Neural progenitor cell (in vitro differentiated cells): ENCODE data around the gene PTPRC. TPM values are rescaled to one million over a fixed set of nuclear protein-coding genes. Genes with fewer than 3 reads are reported as not detected.

Experiments
- DNase-seq: peaks from one replicate; pipeline ENCODE4 v3.0.0-alpha.2; 2016; ENCODE audit warnings: low spot score
- H2AFZ ChIP-seq: fragments of 200-600 bp; sonication (generic); replicated peaks from 2 replicates; pipeline ENCODE4 v1.6.1; 2016; ENCODE audit warnings: antibody characterized with exemption
- H3F3A ChIP-seq: fragments of 200-600 bp; sonication (generic); 2 replicates; pipeline ENCODE4 v1.6.1; 2016; ENCODE audit warnings: antibody characterized with exemption, low read depth
- H3K27ac ChIP-seq: fragments of 200-600 bp; sonication (generic); 2 replicates; pipeline ENCODE4 v1.5.1; 2016; ENCODE audit warnings: mild to moderate bottlenecking
- H3K27me3 ChIP-seq: fragments of 200-600 bp; sonication (generic); 2 replicates; pipeline ENCODE4 v1.6.1; 2016; ENCODE audit warnings: mild to moderate bottlenecking, moderate library complexity
- H3K36me3 ChIP-seq: fragments of 200-600 bp; sonication (generic); 2 replicates; pipeline ENCODE4 v1.5.1; 2016
- H3K4me1 ChIP-seq: fragments of 200-600 bp; sonication (generic); 2 replicates; pipeline ENCODE4 v1.6.1; 2016; ENCODE audit warnings: mixed run types
- H3K4me2 ChIP-seq: fragments of 200-600 bp; sonication (generic); 2 replicates; pipeline ENCODE4 v1.6.1; 2016
- H3K4me3 ChIP-seq: fragments of 200-600 bp; sonication (generic); 2 replicates; pipeline ENCODE4 v1.5.1; 2016
- H3K79me2 ChIP-seq: fragments of 200-600 bp; sonication (generic); 2 replicates; pipeline ENCODE4 v1.6.1; 2016; ENCODE audit warnings: low read depth
- H3K9ac ChIP-seq: fragments of 200-600 bp; sonication (generic); 2 replicates; pipeline ENCODE4 v1.6.1; 2016
- H3K9me3 ChIP-seq: fragments of 200-600 bp; sonication (generic); 2 replicates; pipeline ENCODE4 v1.5.1; 2016; ENCODE audit warnings: low read depth
- H4K20me1 ChIP-seq: fragments of 200-600 bp; sonication (generic); 2 replicates; pipeline ENCODE4 v1.6.1; 2016; ENCODE audit warnings: low read depth
- H3K27ac Mint-ChIP-seq: 3 replicates; pipeline ENCODE4 v1.8.0; 2021; ENCODE audit warnings: mixed read lengths
- H3K27me3 Mint-ChIP-seq: 2 replicates; pipeline ENCODE4 v1.8.0; 2022; ENCODE audit warnings: low read depth, mild to moderate bottlenecking, inconsistent platforms, moderate library complexity, mixed read lengths; ENCODE audit not compliant: insufficient read depth
- H3K36me3 Mint-ChIP-seq: 3 replicates; pipeline ENCODE4 v1.8.0; 2021; ENCODE audit warnings: mixed read lengths
- H3K4me1 Mint-ChIP-seq: 3 replicates; pipeline ENCODE4 v1.8.0; 2021; ENCODE audit warnings: mixed read lengths
- H3K4me3 Mint-ChIP-seq: 3 replicates; pipeline ENCODE4 v1.8.0; 2021; ENCODE audit warnings: mild to moderate bottlenecking, moderate library complexity, mixed read lengths
- H3K9me3 Mint-ChIP-seq: 3 replicates; pipeline ENCODE4 v1.8.0; 2020; ENCODE audit warnings: mixed read lengths
- EZH2 ChIP-seq: fragments of 200-600 bp; sonication (generic); IDR thresholded peaks from 2 replicates; pipeline ENCODE4 v1.6.1; 2017; ENCODE audit warnings: antibody characterized with exemption, mild to moderate bottlenecking, moderate library complexity
- EZH2phosphoT487 ChIP-seq: fragments of 200-600 bp; sonication (generic); IDR thresholded peaks from 2 replicates; pipeline ENCODE4 v1.6.1; 2017; ENCODE audit warnings: antibody characterized with exemption
- total RNA-seq: library from RNA; depleted of rRNA; stranded (reverse); fragments of >200 nt; gene quantifications from 2 replicates; pipeline ENCODE4 v1.2.3, GENCODE V29; 2015; ENCODE audit warnings: low replicate concordance
- TF ChIP-seq, protein P1 (sequence below): fragments of 200-600 bp; sonication (generic); IDR thresholded peaks from 2 replicates; pipeline ENCODE4 v1.5.1; 2017; ENCODE audit warnings: antibody characterized with exemption, mild to moderate bottlenecking

The PTPRC gene
- total RNA-seq, 1 donor from 2014 or later, result not detected

DNA sequence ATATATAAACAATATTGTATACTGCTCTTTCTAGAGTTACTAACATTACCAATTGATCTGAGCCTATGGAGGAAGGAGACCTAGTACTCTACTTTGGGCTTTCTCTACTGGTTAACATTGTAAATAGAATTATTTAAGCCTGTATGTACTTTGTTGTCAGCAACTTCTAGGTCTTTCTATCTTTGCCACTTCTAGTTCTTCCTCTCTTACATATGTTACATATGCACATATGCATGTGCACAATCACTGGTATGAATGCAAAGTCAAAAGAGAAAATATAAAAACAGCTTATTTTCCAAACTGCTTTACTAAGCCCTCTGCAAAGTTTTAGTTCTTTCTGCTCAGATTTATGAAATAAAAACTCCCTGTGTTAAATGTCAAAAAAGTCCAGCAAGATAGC lies 84.3 kb downstream of the PTPRC start:
- H3K9me3 Mint-ChIP-seq, result no peaks in the 10 kb centered on the region

DNA sequence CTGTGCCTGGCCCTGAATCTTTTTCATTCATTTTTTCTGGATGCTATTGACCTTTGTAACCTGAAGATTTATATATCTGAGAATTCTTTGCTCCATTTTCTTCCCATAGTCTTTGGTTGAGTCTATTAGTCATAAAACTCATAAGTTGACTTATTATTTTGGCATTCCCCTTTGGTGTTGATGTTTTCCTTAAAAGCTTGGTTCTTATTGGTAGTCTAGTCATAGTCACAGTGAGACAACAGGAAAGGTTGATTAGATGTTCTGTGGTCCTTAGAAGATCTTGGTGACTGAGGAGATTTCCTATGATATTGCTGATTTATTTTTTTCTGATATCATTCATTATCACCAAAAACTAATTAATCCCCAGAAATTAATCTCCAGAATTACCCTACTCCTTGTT lies 86.2 kb downstream of the PTPRC start:
- Histone ChIP-seq H3K9me3 (no peaks in the 10 kb centered on the region), H3K4me3 (no peak overlapping the region), H4K20me1 (no peaks in the 10 kb centered on the region), H3K27me3 (no peaks in the 10 kb centered on the region), H3K27ac (no peak overlapping the region), H3K36me3 (no peaks in the 10 kb centered on the region), H2AFZ (no peak overlapping the region), H3K79me2 (no peaks in the 10 kb centered on the region), H3K9ac (no peak overlapping the region), H3F3A (no peaks in the 10 kb centered on the region), H3K4me1 (peaks cover 5% of the 10 kb centered on the region), H3K4me2 (no peak overlapping the region)
- Mint-ChIP-seq H3K36me3 (no peaks in the 10 kb centered on the region), H3K4me3 (no peak overlapping the region), H3K27me3 (no peaks in the 10 kb centered on the region), H3K4me1 (peaks cover 4% of the 10 kb centered on the region), H3K27ac (no peak overlapping the region), H3K9me3 (no peaks in the 10 kb centered on the region)
- no peak for DNase-seq
- TF ChIP-seq, protein P1, sequence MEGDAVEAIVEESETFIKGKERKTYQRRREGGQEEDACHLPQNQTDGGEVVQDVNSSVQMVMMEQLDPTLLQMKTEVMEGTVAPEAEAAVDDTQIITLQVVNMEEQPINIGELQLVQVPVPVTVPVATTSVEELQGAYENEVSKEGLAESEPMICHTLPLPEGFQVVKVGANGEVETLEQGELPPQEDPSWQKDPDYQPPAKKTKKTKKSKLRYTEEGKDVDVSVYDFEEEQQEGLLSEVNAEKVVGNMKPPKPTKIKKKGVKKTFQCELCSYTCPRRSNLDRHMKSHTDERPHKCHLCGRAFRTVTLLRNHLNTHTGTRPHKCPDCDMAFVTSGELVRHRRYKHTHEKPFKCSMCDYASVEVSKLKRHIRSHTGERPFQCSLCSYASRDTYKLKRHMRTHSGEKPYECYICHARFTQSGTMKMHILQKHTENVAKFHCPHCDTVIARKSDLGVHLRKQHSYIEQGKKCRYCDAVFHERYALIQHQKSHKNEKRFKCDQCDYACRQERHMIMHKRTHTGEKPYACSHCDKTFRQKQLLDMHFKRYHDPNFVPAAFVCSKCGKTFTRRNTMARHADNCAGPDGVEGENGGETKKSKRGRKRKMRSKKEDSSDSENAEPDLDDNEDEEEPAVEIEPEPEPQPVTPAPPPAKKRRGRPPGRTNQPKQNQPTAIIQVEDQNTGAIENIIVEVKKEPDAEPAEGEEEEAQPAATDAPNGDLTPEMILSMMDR, result no peak
- TF ChIP-seq EZH2phosphoT487 (no peak), EZH2 (no peak)

More for the DNA sequence above, 84.3 kb downstream of the PTPRC start:
- H3K4me3 ChIP-seq, result no peak overlapping the region
- H3K27me3 ChIP-seq, result no peaks in the 10 kb centered on the region
- Mint-ChIP-seq H3K4me3 (no peak overlapping the region), H3K27me3 (no peaks in the 10 kb centered on the region), H3K27ac (no peak overlapping the region), H3K36me3 (no peaks in the 10 kb centered on the region), H3K4me1 (peaks cover 4% of the 10 kb centered on the region)
- no peak for DNase-seq
- peaks cover 5% of the 10 kb centered on the region for H3K4me1 ChIP-seq
- H3K79me2 ChIP-seq, result no peaks in the 10 kb centered on the region
- no peaks in the 10 kb centered on the region for H3K36me3 ChIP-seq
- H3K4me2 ChIP-seq, result no peak overlapping the region
- no peak for TF ChIP-seq EZH2phosphoT487
- TF ChIP-seq, protein P1, result no peak
- no peak for TF ChIP-seq EZH2
- no peaks in the 10 kb centered on the region for H3K9me3 ChIP-seq
- no peaks in the 10 kb centered on the region for H3F3A ChIP-seq
- H3K9ac ChIP-seq, result no peak overlapping the region
- no peaks in the 10 kb centered on the region for H4K20me1 ChIP-seq
- no peak overlapping the region for H3K27ac ChIP-seq
- no peak overlapping the region for H2AFZ ChIP-seq

DNA sequence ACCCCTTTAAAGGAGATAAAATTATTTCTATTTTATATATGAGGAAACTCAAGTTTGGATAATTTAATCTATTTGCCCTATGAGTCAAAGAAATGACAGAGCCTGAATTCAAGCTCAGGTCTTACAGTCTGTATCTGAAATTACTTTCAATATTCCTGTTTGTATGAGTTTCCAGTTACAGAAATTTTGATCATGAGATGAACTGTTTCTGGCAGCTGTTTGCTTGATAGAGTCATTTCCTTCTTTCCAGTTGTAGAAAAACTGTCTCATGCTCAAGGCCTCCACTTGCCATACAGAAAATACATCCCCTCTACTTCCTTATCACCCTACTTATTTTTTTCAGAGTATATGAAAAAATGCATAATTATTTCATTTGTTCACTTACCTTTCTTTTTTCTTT lies 87.6 kb downstream of the PTPRC start:
- H3K9me3 Mint-ChIP-seq, result no peaks in the 10 kb centered on the region
- Histone ChIP-seq H3K9me3 (no peaks in the 10 kb centered on the region), H3K27me3 (no peaks in the 10 kb centered on the region), H3K4me1 (peaks cover 5% of the 10 kb centered on the region), H2AFZ (no peak overlapping the region), H3K9ac (no peak overlapping the region), H3F3A (no peaks in the 10 kb centered on the region), H3K36me3 (no peaks in the 10 kb centered on the region), H3K79me2 (no peaks in the 10 kb centered on the region), H3K4me2 (no peak overlapping the region), H3K4me3 (no peak overlapping the region), H3K27ac (no peak overlapping the region), H4K20me1 (no peaks in the 10 kb centered on the region)
- no peak overlapping the region for H3K4me3 Mint-ChIP-seq
- peaks cover 4% of the 10 kb centered on the region for H3K4me1 Mint-ChIP-seq
- H3K36me3 Mint-ChIP-seq, result no peaks in the 10 kb centered on the region
- H3K27ac Mint-ChIP-seq, result no peak overlapping the region
- DNase-seq, result no peak
- TF ChIP-seq EZH2phosphoT487 (no peak), EZH2 (no peak)
- TF ChIP-seq, protein P1, result no peak
- no peaks in the 10 kb centered on the region for H3K27me3 Mint-ChIP-seq
